NCI-H345 treated with DMSO at 0.1 percent for 48 hours (cell line): ENCODE data around the gene CCDC92.
"Not testable (repeated sequence)": the region's sequence is repeated elsewhere in the genome, so short reads cannot be mapped to it uniquely, and the experiment has no call there.

Experiments
- DNase-seq: peaks from one replicate; lab custom pipeline; 2025; ENCODE audit not compliant: unreplicated experiment; lab: John Stamatoyannopoulos, UW

CCDC92 gene

DNA sequence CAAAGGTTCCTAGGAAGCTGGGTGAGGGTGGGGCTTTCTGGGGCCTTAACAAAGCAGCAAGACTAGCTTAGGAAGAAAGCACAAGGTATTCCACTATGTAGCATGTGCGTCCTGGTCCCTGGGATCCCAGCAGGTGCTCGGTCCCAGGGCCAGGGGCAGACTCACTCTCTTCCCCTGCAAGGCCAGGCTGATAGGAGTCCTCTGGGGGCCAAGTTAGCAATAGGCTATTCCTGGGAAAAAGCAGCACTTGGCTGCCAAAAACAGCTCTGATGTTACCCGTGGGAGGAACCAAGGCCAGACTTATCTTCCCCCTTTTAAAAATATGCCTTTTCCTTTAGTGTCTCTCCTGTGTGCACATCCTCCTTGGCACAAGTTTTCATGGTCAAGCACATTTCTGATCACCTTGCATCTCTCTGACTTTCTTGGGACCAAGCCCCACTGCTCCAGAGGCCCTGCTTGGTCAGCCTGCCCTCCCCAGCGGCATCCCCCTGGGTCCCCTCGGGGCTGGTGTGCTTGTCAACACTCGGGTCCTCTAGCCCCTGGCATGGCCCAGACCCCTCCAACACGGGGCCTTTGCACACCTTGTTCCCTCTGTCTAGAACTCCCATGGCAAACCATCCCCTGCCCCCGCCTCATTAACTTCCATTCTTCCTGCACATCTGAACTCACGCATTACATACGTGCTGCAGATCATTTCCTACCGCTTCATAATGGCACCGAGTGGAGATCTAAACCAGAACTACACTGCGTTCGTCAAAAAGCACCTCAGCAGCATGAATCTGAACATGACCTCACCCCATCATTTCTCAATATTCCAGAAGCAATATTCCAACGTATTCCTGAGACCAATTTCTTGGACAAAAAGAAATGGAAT, 21.9 kb downstream of the CCDC92 start:
- DNase-seq = no peak

DNA sequence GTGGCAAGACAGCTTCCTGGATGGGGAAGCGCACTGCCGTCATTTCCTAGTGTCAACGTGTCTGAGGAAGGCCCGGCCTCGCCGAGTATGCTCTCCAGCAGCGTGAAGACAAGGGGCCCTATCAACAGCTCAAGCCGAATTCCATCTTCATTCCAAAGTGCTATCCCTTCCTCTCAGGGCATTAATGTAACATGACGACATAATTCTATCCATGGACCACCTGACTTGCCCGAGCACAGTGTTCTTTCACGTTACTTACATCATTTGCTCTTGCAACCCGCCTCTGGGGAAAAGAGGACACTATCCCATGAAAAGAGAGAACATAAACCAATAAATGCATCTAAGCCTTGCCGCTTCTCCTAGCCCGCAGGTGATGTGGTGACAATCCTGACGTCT, 22.9 kb downstream of the CCDC92 start:
- DNase-seq = no peak

DNA sequence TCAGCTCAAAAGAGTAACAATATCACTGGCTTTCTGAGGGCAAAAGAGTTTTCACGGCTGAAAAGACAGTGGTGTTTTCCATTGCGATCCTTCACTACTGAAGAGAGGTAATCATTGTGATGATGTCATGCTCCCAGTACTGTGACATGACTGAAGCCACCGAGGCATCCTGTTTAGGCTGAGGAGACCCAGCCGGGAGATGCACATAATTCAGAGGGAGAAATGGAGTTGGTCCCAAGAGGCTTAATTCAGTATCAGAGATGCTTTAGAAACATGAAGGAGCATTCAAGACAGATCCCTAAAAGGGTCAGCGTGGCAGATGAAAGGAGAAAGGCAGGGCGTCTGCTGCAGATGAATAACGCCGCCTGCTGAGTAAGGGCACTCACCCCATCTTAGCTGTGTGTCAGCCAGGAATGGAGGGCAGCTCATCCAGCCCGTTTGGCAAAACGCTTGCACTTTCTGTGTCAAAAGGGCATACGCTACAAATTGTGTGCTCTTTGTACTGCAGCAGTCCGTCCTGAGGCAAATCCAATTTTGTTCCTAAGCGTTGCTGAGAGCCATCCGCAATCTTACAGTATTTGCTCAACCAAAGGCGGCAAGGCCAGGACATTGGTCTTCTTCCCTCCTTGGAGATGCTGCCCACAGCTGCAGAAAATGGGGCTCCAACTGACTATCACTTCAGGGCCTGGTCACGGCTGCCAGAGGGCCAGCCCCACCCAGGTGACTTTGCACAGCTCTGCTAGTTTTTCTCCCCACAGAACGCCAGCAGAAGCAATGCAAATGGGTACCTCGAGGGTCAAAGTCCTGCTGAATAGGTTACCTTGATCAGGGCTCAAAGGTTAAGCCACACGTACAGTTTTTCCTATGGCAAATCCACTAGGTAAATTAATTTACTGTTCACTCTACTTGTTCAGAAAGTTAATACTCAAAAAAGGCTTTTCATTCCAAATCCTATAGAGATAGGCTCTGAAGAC, 23.5 kb downstream of the CCDC92 start:
- no peak for DNase-seq

DNA sequence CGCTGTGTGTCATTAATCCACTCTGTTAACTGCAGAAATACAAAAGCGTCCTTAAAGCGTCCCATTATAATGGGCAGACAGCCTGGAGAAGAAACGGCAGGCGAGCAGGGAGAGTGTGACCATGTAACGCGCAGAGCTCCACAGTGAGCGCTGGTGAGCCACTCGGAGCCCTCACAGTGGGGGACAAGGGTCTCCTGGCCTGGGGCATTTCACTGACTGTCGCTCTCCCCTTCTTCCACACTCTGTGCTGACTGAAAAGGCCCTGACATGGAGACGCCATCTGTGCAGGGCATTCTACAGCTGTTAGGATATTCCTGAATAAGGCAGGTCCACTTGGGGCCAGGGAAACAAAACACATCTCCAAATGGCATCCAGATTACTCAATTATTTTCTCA, 24.2 kb downstream of the CCDC92 start:
- DNase-seq = no peak

DNA sequence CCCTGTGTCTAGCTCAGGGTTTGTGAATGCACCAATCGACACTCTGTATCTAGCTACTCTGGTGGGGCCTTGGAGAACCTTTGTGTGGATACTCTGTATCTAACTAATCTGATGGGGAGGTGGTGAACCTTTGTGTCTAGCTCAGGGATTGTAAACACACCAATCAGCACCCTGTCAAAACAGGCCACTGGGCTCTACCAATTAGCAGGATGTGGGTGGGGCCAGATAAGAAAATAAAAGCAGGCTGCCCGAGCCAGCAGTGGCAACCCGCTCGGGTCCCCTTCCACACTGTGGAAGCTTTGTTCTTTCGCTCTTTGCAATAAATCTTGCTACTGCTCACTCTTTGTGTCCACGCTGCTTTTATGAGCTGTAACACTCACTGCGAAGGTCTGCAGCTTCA, 25.1 kb downstream of the CCDC92 start:
- DNase-seq = not testable (repeated sequence)

DNA sequence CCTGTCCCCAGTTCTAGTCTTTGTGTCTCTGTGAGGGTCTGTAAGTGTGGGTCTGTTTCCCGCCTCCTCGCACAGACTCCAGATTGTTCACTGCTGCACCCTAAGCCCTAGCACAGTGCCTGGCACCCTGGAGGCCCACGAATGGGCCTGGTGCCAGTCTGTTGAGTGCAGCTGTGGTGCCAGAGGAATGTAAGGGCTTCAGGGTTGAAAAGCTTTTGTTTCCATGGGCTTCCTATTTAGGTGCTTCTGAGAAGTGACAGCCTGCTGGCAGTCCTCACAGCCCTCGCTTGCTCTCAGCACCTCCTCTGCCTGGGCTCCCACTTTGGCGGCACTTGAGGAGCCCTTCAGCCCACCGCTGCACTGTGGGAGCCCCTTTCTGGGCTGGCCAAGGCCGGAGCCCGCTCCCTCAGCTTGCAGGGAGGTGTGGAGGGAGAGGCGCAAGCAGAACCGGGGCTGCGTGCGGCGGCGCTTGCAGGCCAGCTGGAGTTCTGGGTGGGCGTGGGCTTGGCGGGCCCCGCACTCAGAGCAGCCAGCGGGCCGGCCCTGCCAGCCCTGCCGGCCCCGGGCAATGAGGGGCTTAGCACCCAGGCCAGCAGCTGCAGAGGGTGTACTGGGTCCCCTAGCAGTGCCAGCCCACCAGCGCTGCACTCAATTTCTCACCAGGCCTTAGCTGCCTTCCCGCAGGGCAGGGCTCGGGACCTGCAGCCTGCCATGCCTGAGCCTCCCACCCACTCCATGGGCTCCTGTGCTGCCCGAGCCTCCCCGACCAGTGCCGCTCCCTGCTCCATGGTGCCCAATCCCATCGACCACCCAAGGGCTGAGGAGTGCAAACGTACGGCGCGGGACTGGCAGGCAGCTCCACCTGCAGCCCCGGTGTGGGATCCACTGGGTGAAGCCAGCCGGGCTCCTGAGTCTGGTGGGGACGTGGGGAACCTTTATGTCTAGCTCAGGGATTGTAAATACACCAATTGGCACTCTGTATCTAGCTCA, 25.8 kb downstream of the CCDC92 start:
- DNase-seq = not testable (repeated sequence)

DNA sequence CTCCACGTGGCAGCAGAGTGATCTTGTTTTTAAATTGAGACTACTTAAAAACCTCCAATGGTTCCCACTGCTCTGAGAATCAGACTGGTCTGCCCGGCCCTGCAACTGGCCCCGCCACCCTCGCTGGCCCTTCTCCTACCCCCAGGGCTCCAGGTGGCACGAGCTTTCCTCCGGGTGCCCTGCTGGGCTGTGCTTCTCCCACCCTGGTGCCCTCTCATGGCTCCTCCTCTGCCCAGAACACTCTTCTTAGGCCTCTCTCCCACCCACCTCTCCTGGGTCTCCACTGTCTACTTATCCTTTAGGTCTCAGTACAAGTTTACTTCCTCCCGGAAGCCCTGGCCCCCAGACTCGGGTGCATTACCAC, 26.5 kb downstream of the CCDC92 start:
- no peak for DNase-seq

DNA sequence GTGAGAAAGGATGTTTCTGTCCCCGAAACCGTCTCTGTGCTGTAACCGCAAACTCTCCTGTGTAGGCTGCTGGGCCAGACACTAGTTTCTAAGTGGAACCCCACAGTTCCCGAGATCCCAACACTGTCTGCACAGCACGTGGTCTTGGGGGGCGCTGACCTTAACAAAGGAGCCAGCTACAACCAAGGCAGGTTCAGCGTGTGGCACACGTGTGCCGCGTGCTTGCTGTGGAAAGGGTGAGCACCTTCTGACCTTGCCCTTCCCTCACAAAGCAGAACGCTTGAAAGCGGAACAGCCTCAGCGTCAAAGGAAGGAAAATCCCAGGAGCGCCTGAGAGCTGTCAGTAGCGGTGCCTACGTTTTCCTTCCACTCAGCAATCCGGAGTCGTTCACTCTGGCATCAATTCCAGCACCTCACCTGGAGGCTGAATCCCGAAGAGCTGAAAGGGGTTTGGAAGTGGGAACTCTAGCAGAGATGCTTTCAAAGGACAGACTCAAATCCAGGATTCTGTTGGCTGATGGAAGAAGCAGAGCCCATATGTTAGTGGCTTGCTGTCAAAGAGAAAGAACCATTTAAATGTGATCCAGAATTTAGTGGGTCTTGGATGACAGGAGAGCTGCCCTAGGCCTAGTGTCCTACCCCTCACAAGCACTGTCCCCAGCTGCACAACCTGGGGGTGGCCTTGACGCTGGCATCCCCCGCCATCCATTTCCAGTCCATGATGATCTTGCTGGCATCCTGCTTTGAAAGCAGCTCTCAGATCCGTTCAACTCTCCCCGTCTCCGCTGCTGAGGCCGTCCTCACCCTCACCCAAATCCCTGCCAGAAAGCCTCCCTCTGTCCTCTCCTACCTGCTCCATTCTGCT, 27.1 kb downstream of the CCDC92 start:
- DNase-seq = no peak

DNA sequence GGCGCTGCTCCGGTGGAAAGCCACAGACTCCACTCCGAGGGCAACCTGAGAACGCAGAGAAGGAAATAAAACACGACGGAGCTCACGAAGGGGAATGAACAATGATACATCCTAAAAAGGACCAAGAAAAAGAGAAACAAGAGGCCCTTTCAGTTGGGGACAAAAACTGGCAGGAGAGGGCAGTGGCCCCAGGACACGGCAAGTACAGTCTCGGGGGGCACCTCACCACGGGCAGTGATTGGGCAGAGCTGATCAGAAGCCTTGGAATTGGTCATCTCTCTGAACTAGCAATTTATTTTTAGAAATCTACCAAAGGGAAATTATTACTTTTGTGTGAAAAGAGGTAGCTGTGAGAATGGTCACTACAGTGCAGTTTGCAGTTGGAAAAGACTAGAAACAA, 27.9 kb downstream of the CCDC92 start:
- DNase-seq = no peak

DNA sequence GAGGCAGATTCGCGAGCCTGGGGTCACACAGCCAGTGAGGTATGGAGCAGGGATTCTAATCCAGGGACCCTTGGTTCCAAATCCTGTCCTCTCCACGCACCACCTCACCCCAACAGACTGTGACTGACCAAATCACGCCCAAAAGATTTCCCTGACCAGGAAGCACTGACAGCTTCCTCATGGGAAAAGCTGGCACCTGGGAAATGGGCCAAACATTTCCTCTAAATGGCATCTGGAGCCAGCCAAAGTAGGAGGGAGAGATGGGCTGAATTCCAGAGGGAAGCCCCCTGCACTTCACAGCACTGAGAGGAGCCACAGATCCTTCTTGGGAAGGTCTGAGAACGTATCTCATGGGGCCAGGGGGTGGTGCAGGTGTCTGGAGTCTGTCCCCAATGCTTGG, 28.8 kb downstream of the CCDC92 start:
- DNase-seq = no peak

DNA sequence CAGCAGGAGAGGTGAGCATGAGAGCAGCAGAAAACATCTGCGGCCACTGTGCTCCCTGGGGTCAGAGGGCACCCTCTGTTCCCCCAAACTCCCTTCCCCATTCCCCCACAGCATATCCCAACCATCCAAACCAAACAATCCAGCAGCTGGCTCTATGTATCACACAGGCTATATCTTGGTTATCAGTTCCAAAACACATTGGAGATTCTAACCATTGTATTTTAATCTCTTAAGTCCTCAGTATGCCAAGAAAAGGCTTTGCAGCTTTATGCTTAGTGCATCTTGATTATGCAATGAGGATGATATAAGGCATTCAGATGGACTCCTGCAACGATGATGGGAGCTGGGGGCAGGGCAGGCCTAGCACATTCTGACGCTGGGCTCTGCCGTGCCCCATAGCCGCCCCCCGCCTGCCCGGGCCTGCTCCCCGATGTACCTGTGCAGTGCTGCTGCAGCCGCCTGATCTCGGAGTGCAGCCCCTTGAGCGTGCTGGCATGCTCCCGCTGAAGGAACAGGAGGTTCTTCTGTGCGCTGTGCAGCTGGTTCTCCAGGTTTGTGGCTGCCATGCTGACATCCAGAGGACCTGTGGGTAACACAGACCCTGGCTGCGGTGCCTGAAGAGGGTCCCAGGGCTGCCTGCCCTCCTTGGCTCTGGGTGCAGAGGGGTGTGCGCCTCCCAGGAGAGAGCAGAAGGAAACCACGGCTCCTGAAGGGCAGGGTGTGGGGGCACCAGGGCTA, 29.6 kb downstream of the CCDC92 start:
- DNase-seq = no peak

DNA sequence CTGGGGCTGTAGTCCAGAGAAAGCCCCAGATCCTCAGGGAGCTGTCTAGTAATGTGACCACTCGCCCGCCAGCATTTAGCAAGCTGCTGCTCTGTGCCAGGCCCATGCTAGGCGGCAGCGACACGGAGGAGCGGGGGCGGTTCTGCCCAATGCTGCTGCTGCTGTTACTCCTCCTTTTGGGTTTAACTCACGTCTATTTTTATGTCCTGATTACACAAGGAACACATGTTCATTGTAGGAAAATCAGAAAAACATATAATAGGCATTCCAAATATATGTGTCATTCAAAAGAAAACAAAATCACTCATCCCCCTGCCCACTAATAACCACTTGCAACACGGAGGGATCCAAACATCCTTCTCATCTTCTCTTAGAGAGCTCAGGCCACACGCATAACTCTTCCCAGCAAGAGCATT, 30.4 kb downstream of the CCDC92 start:
- no peak for DNase-seq

DNA sequence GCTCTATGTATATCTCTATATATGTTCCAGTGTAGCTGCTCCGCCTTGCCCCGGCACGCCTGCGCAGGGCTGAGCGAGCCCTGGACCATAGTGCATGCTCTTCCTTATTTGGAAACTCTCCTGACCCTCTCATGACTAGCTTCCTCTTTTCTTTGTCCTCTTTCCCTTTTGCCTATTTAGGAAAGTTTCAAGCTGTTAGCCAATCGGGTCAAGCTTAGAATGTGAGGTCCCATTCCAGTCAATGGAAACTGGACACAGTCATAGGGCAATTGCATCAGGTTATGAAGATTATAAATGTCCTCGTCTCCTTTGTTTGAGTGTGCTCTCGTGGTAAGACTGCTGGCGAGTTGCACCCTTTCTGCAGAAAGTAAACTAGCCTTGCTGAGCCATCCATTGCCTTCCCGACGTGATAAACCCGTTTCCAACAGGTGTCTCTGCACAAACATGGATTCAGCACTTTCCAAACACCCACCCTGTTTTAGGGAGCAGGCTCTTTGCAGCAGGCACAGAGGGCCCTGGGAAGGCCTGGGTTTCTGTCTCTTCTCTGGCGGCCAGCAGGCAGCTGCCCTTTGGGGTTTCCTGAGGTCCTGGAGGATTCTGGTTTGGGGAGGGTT, 30.9 kb downstream of the CCDC92 start:
- no peak for DNase-seq

DNA sequence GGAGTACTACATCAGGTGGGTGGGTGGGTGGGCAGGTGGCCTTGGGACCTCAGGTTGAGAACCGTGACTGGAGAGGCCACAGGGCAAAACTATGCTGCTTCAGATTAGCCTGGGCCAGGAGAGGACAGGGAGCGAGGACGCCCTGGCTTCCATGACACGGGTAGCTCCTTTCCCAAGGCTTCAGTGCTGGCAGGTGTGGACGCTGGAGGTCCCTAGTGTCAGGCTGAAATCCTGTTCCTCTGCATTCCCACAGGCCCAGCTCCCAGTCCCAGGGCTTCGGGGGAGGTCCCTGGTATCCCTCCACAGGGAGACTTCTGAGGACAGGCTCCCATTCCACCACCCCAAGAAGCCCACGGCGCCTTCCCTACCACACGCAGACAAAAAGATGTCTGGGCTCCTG, 31.6 kb downstream of the CCDC92 start:
- no peak for DNase-seq

DNA sequence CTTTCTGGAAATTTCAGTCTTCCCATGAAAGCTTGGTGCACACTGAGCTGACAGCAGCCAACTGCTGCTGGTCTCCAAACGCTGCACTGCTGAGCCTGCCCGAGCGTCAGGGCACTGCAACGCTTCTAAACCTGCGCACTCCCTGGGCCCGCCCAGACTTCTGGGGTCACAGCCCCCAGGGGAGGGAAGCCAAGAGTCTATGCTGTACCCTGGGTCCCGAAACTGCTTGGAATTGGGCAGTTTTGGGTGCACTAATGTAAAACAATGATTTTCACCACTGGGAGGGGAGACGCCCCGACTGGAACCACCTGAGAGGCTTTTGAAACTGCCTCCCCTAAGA, 32.0 kb downstream of the CCDC92 start:
- no peak for DNase-seq

DNA sequence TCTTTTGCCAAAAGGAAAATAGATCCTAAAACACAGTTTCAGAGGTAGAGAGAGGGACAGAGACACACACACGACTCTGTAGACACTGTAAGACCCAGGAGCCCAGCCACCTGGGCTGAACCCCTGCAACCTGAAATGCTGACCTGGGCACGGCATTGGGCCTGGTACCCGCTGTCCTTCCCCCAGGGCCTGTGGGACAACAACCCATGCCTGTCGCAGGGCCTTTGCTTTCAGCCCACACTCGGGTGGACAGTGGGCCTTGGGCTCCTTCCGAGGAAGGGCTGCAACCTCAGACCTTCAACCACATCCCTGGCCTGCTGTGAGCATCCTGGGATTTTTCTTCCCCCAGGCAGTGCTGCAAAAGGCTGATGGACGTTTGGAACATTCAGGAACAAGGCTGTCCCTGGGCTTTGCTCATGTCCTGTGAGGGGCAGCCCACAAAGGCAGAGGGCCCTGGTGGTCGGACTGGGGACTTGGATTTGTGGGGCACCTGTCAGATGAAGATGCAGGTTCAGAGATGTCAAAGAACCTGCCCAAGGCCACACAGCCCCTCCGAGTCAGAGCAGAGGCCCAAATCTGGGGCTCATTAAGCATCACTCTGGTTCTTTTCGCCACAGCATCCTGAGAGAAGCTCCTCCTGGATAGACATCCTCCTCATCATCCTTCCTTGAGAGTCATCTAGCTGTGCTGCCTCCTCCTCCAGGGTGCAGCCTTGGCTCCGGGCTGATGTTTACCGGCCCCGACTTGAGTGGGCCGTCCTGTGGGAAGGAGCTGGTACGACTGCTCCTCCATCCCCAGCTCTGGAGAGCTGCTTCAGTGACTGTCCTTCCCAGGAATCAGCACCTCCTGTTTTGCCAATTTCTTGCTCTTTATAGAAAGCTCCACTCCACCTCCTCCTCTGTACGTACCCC, 32.7 kb downstream of the CCDC92 start:
- no peak for DNase-seq

DNA sequence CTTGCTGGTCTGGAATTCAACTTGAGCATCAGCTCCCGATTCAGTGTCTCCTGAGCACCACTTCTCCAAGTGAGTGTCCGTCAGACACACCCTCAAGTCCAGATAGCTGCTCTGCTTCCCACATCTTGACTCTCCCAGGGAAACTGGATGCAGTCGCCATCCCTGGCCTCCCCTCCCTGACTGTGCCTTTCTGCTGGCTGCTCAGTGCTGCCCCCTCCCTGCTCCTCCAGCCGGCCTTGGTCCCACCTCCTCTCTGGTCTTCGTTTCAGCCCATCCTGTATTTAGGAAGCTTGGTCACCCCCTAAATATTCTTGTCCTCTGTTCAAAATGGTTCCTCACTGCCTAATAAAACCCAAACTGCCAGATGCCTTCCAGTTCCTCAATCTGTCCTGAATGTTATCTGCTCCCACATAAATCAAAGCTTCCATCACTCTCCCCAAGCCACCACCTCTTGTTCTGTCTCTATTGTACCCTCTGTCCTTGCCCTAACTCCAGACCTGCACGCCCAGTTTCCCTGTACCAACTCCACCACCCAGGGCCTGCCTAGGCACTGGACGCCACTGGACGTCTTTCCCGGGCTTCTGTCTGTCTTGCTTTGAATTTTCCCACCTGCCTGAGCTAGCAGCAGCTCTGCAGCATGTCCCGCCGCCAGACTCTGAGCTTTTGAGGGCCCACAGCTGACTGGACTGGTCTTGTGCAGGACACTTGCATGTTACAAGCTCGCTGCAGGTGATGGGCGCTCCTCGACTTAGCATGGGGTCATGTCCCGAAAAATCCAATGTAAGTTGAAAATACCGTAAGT, 33.8 kb downstream of the CCDC92 start:
- no peak for DNase-seq
